Measurements from ENCODE around the gene NRAP. TPM values are rescaled to one million over a fixed set of nuclear protein-coding genes. Genes with fewer than 3 reads are reported as not detected.

The NRAP gene
- total RNA-seq, 1 experiment from 2014 or later = not detected

- H3K27ac ChIP-seq (ENCODE audit: insufficient read length, low read depth, low read length) = no peak overlapping the region
- no peak overlapping the region for H2BK5ac ChIP-seq (ENCODE audit: insufficient read length, low read length)
- H3K4me2 ChIP-seq (ENCODE audit: insufficient read depth, insufficient read length, low read length) = no peak overlapping the region
- H2BK12ac ChIP-seq (ENCODE audit: insufficient read length, low read depth, low read length) = no peak overlapping the region
- Mint-ChIP-seq H3K4me1 (peaks cover 5 to 6% of the 10 kb centered on the region in 2 experiments), H3K27ac (no peak overlapping the region), H3K9me3 (no peaks in the 10 kb centered on the region), H3K27me3 (ENCODE audit: low read depth) (peaks cover 62% of the 10 kb centered on the region), H3K36me3 (ENCODE audit: insufficient read depth in 1 of 3, low read depth in 3 of 3) (no peaks in the 10 kb centered on the region), H3K4me3 (no peak overlapping the region)
- H3K79me2 ChIP-seq (ENCODE audit: insufficient read depth, low read length) = no peaks in the 10 kb centered on the region
- no peak overlapping the region for H3T11ph ChIP-seq (ENCODE audit: low read length)
- H3K79me1 ChIP-seq (ENCODE audit: insufficient read depth, low read depth, low read length, poor library complexity, severe bottlenecking) = no peaks in the 10 kb centered on the region
- H3K14ac ChIP-seq (ENCODE audit: insufficient read depth, low read length) = no peak overlapping the region
- no peak overlapping the region for H3K18ac ChIP-seq (ENCODE audit: insufficient read length, low read depth, low read length)
- no peaks in the 10 kb centered on the region for H3K9me3 ChIP-seq (ENCODE audit: control insufficient read depth, low read depth, low read length)
- H2BK15ac ChIP-seq (ENCODE audit: low read depth, low read length) = no peak overlapping the region
- TF ChIP-seq CTCF (conservative IDR thresholded peaks at IDR 0.05) = no peak
- no peaks in the 10 kb centered on the region; the same call in 1 of the 2 replicates for H3K4me1 ChIP-seq (ENCODE audit: insufficient read depth, low read length)
- no peak overlapping the region for H2BK120ac ChIP-seq (ENCODE audit: low read depth, low read length, poor library complexity, severe bottlenecking)
- H2AK5ac ChIP-seq (ENCODE audit: insufficient read length, low read length) = no peak overlapping the region
- no peaks in the 10 kb centered on the region for H3K23me2 ChIP-seq (ENCODE audit: insufficient read length, low read depth, low read length, poor library complexity, severe bottlenecking)
- no peak overlapping the region for H3K4ac ChIP-seq (ENCODE audit: low read depth, low read length)
- WGBS (ENCODE audit: extremely low coverage, insufficient read length, low lambda C conversion rate) = no CpG with 5 or more reads among the region's 3 CpGs
- no peak overlapping the region for H2AFZ ChIP-seq (ENCODE audit: low read length)
- no peak overlapping the region for H4K91ac ChIP-seq (ENCODE audit: insufficient read length, low read depth, low read length)
- H3K23ac ChIP-seq (ENCODE audit: insufficient read length, low read depth, low read length) = no peak overlapping the region
- no peaks in the 10 kb centered on the region for H4K20me1 ChIP-seq (ENCODE audit: control insufficient read depth, insufficient read depth, insufficient read length)
- H3K27me3 ChIP-seq (ENCODE audit: insufficient read depth, low read length) = no peaks in the 10 kb centered on the region
- H3K9ac ChIP-seq (ENCODE audit: extremely low read depth, insufficient read length, low read length) = no peak overlapping the region
- DNase-seq = no peak
- H2BK20ac ChIP-seq (ENCODE audit: low read depth, low read length, poor library complexity, severe bottlenecking) = no peak overlapping the region
- no peak overlapping the region for H3K56ac ChIP-seq (ENCODE audit: insufficient read length, low read depth, low read length)
- no peak overlapping the region for H4K5ac ChIP-seq (ENCODE audit: insufficient read length, low read depth, low read length)
- no peak overlapping the region for H4K8ac ChIP-seq (replicated peaks; ENCODE audit: insufficient read length, low read depth, low read length)
Observed at GRCh38 chr10:113583571-113583970, 80.3 kb downstream of the NRAP start.

All from H9 (cell line).